HG03135 (cell line): ENCODE data around the gene ASAP3.
"Not testable (repeated sequence)": the region's sequence is repeated elsewhere in the genome, so short reads cannot be mapped to it uniquely, and the experiment has no call there.

Experiments
- ATAC-seq: cut with Tn5 transposase; IDR thresholded peaks from one replicate; pipeline ENCODE4 v1.9.1; 2021; ENCODE audit warnings: mild to moderate bottlenecking, moderate library complexity; ENCODE audit not compliant: unreplicated experiment

The ASAP3 gene

DNA sequence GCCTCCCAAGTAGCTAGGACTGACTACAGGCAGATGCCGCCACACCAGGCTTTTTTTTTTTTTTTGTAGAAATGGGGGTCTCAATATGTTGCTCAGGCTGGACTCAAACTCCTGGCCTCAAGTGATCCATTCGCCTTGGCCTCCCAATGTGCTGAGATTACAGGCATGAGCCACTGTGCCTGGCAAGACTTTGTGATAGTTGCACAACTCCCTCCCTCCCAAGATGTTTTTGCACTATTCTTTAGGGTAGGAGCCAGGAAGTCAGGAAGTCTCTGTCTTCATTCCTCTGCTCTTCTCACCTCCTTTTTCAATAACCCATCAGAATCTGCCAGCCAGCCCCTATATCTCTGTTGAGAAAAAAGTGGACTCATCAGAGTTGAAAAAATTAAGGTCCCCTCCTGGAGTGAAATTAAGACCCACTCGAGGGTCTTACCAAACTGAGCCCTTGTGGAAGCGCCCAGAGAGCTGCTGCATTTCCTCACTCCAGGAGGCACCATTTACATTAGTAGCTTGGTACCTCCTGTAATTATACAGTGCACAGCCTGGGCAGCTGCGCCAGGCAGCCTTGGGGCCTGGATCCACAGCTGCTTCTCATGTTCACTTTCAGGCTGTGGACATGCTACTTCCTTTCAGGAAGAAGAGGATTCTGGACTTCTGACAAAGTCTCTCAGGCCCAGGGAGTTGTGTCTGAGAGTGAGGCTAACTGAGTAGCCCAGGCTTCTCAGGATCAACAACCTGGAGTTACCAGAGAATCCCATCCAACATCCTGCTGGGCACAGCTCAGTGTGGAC, 83.5 kb downstream of the ASAP3 start:
- ATAC-seq = no peak

DNA sequence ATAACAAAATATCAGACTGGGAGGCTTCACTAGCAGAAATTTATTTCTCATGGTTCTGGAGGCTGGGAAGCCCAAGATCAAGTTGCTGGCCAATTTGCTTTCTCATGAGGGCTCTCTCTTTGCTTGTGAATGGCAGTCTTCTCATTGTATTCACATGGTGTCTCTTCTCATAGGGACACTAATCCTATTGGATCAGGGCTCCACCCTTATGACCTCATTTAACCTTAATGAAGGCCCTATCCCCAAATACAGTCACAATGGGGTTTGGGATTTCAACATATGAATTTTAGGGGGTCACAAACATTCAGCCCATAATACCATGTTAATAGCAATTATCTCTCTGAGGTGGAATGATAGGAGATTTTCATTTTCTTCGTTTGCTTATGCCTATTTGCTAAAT, 84.8 kb downstream of the ASAP3 start:
- no peak for ATAC-seq

DNA sequence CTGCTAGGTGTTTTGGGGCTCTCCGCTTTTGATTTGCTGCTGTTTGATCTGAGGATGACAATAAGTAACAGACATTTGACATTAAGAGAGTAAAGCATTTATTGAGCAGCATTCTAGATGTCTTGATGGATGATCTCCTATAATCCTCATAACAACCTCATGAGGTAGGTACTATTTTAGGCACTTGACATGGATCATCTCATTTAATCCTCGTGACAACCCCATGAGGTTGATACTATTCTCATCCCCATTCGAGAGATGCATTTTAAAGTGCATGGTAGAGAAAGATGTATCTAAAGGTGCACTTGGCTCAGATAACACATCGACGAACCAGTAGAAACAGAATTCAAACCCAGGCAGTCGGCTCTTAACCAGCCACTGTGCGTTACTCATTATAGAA, 86.1 kb downstream of the ASAP3 start:
- ATAC-seq = no peak

DNA sequence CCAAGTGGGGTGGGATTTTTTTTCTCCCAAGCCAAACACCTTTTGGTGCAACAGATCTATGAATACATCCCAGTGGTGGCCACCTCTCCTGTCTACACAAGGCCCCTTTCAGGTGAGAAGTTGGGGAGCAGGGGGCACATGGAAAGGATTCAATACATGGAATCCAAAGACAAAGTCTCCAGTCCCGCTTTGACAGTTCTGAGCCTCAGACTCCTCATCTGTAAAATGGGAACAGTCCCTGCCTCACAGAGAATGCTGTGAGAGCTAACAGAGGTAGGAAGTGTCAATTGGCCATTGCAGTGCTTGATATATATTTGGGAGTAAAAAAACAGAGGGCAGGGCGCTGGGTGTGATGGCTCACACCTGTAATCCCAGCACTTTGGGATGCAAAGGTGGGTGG, 87.6 kb downstream of the ASAP3 start:
- ATAC-seq = no peak

DNA sequence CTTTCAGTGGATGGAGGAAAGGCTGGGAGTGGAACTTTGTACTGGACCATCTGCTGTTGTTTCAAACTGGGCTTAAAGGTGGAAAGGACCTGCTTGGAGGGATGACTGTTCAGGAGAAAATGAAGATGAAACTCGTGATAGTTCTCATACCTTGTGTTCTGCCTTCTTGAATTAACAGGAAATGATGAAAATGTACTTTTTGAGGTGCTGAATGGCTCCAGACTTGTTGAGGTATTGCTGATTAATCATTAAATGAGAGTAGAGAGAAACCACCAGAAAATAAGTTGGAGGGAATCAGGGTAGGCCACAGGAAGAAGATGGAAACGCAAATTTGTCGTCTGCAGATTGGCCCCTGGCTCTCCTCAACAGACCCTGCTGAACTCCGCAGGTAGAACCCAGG, 88.1 kb downstream of the ASAP3 start:
- no peak for ATAC-seq

DNA sequence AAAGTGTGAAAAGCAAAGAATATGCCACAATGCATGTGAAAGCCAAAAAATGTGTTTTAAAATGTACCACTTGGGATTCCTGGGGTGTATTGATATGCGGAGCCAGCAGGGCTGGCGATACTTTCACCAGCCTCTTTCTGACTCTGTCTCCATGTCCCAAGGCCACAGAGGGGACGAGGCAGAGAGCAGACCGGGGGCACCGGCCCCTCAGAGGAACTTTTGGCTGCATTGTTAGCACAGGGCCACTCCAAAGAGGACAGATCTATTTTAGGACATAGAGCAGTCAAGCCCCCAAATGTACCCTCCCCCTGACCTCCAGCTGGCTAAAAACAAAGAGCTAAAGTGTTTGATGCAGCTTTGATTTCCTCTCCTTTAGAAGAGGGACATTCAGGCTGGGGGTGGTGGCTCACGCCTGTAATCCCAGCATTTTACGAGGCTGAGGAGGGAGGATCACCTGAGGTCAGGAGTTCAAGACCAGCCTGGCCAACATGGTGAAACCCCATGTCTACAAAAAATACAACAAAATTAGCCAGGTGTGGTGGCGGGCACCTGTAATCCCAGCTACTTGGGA, 88.7 kb downstream of the ASAP3 start:
- no peak for ATAC-seq

DNA sequence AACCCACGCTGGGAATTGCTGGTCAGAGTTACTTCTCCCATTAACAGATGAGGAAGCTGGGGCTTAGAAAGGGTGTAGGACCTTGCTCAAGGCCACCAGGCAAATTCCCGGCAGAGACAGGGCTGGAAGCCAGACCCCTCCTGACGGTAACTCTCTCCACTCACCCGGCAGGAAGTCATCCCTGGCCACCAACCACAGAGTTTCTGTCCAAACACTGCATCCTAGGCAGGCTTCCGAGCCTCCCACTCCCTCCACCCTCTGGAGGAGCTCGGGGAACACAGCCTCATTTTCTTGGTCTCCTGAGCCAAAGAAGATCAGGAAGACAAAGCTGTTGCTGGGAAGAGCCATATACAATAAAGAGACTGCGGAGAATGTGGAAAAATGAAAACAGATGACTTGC, 89.3 kb downstream of the ASAP3 start:
- no peak for ATAC-seq

- no peak for ATAC-seq
These were observed 89.8 kb downstream of the ASAP3 start for GRCh38 chr1:23394181-23394580.

GRCh38 chr1:23393706-23394105, 90.3 kb downstream of the ASAP3 start:
- ATAC-seq = no peak

DNA sequence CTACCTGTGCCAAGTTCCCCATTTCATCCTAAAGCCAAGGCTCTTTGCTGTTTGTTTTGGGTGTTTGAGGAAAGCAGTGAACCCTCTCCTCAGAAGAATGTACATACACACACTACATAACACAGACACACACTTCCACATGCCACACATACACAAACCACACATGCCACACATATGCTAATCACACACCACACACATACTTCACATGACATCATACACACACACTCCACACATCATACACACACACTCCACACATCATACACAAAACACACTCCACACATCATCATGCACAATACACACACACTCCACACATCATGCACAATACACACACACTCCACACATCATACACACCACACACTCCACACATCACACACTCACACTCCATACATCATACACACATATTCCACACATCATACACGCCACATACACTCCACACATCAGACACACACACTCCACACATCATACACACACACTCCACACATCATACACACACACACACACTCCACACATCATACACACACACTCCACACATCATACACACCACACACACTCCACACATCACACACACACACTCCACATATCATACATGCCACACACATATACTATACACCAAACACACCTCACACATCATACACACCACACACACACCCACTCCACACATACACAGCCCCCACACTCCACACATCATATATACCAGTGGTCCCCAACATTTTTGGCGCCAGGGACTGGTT, 91.7 kb downstream of the ASAP3 start:
- no peak for ATAC-seq

DNA sequence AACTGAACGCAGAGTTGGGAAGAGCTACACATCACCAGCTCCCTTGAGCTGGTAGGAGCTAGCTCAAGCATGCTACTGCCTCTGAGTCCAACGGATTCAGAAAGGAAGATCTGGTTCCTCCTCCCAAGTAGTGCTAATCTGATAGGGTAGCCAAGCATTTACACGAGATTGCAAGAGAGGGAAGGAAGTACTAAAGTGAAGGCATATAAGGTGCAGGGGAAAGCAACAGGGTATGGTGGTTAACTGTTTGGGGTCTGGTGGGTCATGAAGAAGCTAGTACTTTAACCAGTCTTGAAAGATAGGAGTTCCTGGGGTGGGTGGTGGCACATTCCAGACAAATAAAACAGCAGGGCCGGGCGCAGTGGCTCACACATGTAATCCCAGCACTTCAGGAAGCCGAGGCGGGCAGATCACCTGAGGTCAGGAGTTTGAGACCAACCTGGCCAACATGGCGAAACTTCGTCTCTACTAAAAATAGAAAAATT, 94.1 kb downstream of the ASAP3 start:
- no peak for ATAC-seq

DNA sequence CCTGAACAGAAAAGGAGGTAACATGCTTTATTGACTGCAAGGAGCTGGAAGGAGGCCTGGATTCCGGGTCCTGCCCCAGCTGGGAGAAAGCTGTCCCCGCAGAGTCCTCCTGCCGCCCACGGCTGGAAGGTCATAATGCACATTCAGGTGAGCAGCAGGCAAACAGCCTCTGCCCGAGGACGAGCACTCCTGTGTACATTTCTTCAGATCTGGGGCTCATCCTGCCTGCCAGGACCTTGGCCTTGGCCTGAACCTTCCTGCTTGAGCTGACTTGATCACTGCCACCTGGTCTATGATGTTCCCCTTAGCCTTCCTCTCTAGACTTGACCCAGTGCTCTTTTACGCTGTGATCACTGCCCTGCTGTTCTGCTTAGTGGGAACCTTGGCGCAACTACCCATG, 96.5 kb downstream of the ASAP3 start:
- ATAC-seq = no peak

DNA sequence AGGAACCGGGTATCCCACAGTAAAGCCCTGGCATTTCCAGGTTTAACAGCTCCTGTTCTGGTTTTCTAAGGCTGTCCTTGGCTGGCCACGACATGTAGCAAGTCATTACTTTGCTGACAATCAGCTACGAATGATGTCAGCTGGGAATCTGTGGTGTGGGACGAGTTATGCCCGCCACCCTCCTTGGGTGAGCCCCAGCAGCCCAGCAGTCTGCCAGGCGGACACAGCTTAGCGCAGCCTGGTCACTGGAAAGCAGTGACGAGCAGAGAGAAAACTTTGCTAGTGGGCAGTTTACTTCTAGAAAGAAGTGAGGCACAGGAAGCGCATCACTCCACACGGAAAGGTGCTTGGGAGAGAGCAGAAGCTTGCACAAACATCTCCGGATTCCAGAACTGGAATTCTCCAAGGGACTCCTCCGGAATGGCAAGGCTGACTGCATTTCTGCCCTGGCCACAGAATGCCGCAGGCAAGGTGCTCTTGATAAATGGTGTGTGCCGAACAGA, 98.8 kb downstream of the ASAP3 start:
- no peak for ATAC-seq

GRCh38 chr1:23384312-23385058, 99.5 kb downstream of the ASAP3 start:
- ATAC-seq = no peak

- no peak for ATAC-seq
These were observed 100.2 kb downstream of the ASAP3 start for GRCh38 chr1:23383577-23384311.

GRCh38 chr1:23381233-23381885, 102.6 kb downstream of the ASAP3 start:
- no peak for ATAC-seq

GRCh38 chr1:23380719-23381118, 103.3 kb downstream of the ASAP3 start:
- no peak for ATAC-seq

- not testable (repeated sequence) for ATAC-seq
These were observed 103.7 kb downstream of the ASAP3 start for GRCh38 chr1:23380236-23380635.
